ENCODE data around the gene METTL8. TPM values are rescaled to one million over a fixed set of nuclear protein-coding genes. Genes with fewer than 3 reads are reported as not detected.

METTL8 gene
- total and polyA plus RNA-seq, 11 donors = 4.2 to 18.5 (median 9.0) TPM

- H3K27me3 ChIP-seq = no peaks in the 10 kb centered on the region
- intact Hi-C loops (cut with DNase I) = no loop called here
- TF ChIP-seq CTCF (IDR thresholded peaks at IDR 0.05) = no peak
- TF ChIP-seq POLR2A (IDR thresholded peaks at IDR 0.05) = no peak
- no peaks in the 10 kb centered on the region for H3K4me1 ChIP-seq
- WGBS, 4 donors = 79 to 94% (median 81%) methylated on average over 5 of the region's 5 CpGs
- no peak overlapping the region for H3K27ac ChIP-seq
- H3K4me3 ChIP-seq = no peak overlapping the region
- H3K9me3 ChIP-seq = peaks cover 0 to 11% (median 3%) of the 10 kb centered on the region in 12 donors
- H3K36me3 ChIP-seq = no peaks in the 10 kb centered on the region
- no peak for DNase-seq
- no peak for ATAC-seq
These were observed 29.5 kb downstream of the METTL8 start for GRCh38 chr2:171404261-171404660.

GRCh38 chr2:171402906-171403580 is 30.7 kb downstream of the METTL8 start:
- Histone ChIP-seq H3K36me3 (no peaks in the 10 kb centered on the region), H3K4me3 (no peak overlapping the region), H3K4me1 (no peaks in the 10 kb centered on the region), H3K27me3 (no peaks in the 10 kb centered on the region), H3K27ac (no peak overlapping the region), H3K9me3 (peaks cover 0 to 15% (median 3%) of the 10 kb centered on the region in 12 donors)
- 83 to 89% (median 84%) methylated on average over 4 of the region's 4 CpGs for WGBS, 4 donors
- no peak for TF ChIP-seq CTCF (IDR thresholded peaks at IDR 0.05)
- no peak for TF ChIP-seq POLR2A (IDR thresholded peaks at IDR 0.05)
- intact Hi-C loops (cut with DNase I) = no loop called here
- ATAC-seq (no peak), DNase-seq (no peak)

GRCh38 chr2:171401947-171402346 is 31.8 kb downstream of the METTL8 start:
- TF ChIP-seq POLR2A (IDR thresholded peaks at IDR 0.05) (no peak), CTCF (IDR thresholded peaks at IDR 0.05) (no peak)
- ATAC-seq = no peak
- WGBS, 4 donors = 94 to 100% (median 98%) methylated on average over 1 of the region's 1 CpG

DNA sequence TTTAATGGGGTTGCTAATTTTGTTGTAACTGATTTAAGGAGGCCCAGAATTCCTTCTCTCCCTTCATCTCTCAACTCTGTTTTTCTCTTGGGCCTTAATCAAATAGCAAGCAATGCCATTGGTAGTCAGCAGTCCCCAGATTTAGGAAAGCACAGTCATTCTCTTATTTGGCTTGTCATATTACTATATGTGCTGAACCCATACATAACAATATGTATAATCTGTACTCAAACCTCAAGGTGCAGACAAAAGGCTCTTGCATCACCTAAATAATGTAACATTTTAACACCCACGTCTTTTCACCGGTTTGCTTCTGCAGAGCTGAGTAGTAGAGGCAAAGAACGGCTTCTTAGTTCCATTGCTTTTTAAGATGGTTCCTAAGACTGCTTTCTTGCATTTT is 33.4 kb downstream of the METTL8 start:
- no peaks in the 10 kb centered on the region for H3K4me1 ChIP-seq
- intact Hi-C loops (cut with DNase I) = no loop called here
- peaks cover 0 to 31% (median 4%) of the 10 kb centered on the region in 12 donors for H3K9me3 ChIP-seq
- H3K27me3 ChIP-seq = no peaks in the 10 kb centered on the region
- DNase-seq = no peak
- no peak for ATAC-seq
- no peak overlapping the region for H3K27ac ChIP-seq
- no peaks in the 10 kb centered on the region for H3K36me3 ChIP-seq
- H3K4me3 ChIP-seq = no peak overlapping the region
- no peak for TF ChIP-seq POLR2A (IDR thresholded peaks at IDR 0.05)
- TF ChIP-seq CTCF (IDR thresholded peaks at IDR 0.05) = no peak
- 91 to 94% (median 93%) methylated on average over 3 of the region's 3 CpGs for WGBS, 4 donors

More at GRCh38 chr2:171401947-171402346, 31.8 kb downstream of the METTL8 start:
- Histone ChIP-seq H3K9me3 (peaks cover 0 to 23% (median 4%) of the 10 kb centered on the region in 12 donors), H3K27me3 (no peaks in the 10 kb centered on the region), H3K27ac (no peak overlapping the region), H3K36me3 (no peaks in the 10 kb centered on the region), H3K4me3 (no peak overlapping the region), H3K4me1 (no peaks in the 10 kb centered on the region)
- DNase-seq = no peak
- intact Hi-C loops (cut with DNase I) = no loop called here
